ENCODE measurements around the gene PRR13. TPM values are rescaled to one million over a fixed set of nuclear protein-coding genes. Genes with fewer than 3 reads are reported as not detected.
"Not testable (repeated sequence)": the region's sequence is repeated elsewhere in the genome, so short reads cannot be mapped to it uniquely, and the experiment has no call there.

The PRR13 gene
- polyA plus RNA-seq, 1 donor from 2014 or later = 6.4 TPM

DNA sequence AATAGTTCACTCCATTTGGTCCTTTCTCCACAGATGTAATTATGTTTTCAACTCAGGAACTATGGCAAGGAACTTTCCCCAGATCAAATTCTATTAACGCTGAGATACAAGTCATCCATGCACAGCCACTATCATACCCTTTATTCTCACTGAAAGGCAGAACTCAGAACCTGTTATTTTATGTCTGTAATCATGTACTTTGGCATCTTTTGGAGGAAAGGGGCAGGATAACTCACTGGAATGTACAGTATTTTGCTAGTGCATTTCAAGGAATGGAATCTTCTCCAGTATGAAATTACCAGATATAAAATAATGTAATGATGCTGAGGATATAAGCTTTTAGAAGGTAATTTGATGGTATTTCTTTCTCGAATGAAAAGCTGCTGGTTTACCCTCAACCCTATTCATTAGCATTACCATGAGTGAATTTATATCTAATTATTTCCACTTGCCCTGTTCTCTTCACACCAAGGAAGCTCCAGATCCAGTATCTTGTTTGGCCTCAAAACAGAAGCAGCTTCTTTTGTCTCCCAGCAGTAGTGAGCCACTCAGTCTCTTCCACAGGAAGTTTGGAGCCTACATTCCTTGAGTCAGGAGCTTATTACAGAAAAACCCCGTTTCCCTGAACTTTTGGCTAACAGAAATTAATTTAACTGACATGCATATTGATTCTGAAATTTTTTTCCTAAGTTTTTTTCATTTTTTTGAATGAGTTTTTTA lies 27.9 kb upstream of the PRR13 start:
- Histone ChIP-seq H3K27me3 (ENCODE audit: insufficient read depth, low read depth, low read length) (no peaks in the 10 kb centered on the region), H3K9ac (ENCODE audit: low read length) (no peak overlapping the region), H3K79me2 (replicated peaks; ENCODE audit: insufficient read depth, low read length) (no peaks in the 10 kb centered on the region), H3K4me3 (ENCODE audit: low read length) (no peak overlapping the region), H3K27ac (ENCODE audit: low read length) (no peak overlapping the region), H3F3A (ENCODE audit: insufficient read depth, low read length, poor library complexity, severe bottlenecking) (no peaks in the 10 kb centered on the region), H3K9me3 (ENCODE audit: low read length) (no peaks in the 10 kb centered on the region), H3K4me2 (ENCODE audit: low read length) (no peak overlapping the region), H4K20me1 (ENCODE audit: insufficient read depth) (no peaks in the 10 kb centered on the region), H3K9me2 (ENCODE audit: insufficient read depth, low read length) (no peaks in the 10 kb centered on the region), H2AFZ (ENCODE audit: low read depth, low read length) (no peak overlapping the region), H3K36me3 (ENCODE audit: insufficient read depth, low read length) (peaks cover 6% of the 10 kb centered on the region)
- TF ChIP-seq TAF1 (IDR thresholded peaks at IDR 0.05; ENCODE audit: low read depth) (no peak), EP300 (conservative IDR thresholded peaks at IDR 0.05; ENCODE audit: poor library complexity, severe bottlenecking) (no peak), EZH2 (IDR thresholded peaks at IDR 0.05; ENCODE audit: borderline replicate concordance, insufficient read depth, low read length, poor library complexity, severe bottlenecking) (no peak), SMC3 (conservative IDR thresholded peaks at IDR 0.05; ENCODE audit: poor library complexity) (no peak), POLR2AphosphoS5 (IDR thresholded peaks at IDR 0.05) (no peak)
- TF ChIP-seq, protein P1, sequence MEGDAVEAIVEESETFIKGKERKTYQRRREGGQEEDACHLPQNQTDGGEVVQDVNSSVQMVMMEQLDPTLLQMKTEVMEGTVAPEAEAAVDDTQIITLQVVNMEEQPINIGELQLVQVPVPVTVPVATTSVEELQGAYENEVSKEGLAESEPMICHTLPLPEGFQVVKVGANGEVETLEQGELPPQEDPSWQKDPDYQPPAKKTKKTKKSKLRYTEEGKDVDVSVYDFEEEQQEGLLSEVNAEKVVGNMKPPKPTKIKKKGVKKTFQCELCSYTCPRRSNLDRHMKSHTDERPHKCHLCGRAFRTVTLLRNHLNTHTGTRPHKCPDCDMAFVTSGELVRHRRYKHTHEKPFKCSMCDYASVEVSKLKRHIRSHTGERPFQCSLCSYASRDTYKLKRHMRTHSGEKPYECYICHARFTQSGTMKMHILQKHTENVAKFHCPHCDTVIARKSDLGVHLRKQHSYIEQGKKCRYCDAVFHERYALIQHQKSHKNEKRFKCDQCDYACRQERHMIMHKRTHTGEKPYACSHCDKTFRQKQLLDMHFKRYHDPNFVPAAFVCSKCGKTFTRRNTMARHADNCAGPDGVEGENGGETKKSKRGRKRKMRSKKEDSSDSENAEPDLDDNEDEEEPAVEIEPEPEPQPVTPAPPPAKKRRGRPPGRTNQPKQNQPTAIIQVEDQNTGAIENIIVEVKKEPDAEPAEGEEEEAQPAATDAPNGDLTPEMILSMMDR (IDR thresholded peaks at IDR 0.05; ENCODE audit: poor library complexity, severe bottlenecking) = no peak

DNA sequence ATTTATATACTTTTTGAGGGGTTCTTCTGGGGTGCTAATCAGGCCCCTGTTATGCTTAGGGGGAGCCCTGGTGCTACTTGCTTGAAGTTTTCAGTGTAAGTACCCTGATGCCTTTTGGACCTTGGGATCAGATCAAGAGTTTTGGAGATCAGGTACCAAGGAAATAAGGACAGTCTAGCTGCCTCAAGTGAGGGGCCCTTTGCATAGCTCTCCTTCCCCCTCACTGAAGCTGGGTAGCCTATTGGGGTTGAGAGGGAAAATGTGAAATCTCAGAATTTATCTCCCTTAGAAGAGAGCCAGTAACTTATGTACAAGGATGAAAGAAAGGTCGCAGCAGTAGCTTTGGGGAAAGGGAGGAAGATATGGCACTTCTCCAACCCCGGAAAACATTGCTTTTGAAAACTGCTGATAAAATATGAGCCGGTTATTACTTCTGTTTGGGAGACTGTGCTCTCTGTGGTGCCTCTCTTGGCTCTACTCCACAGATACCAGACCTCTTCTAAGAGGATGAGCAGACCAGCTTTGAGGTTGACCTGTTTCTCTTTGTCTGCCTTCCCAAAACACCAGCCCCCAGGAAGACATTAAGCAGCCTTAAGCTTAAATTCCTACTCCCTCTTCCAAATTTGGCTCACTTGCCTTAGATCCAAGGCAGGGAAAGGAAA lies 26.6 kb upstream of the PRR13 start:
- Histone ChIP-seq H3K27ac (ENCODE audit: low read length) (no peak overlapping the region), H3K27me3 (ENCODE audit: insufficient read depth, low read depth, low read length) (no peaks in the 10 kb centered on the region), H2AFZ (ENCODE audit: low read depth, low read length) (no peak overlapping the region), H3K9ac (ENCODE audit: low read length) (no peak overlapping the region), H3K9me2 (ENCODE audit: insufficient read depth, low read length) (no peaks in the 10 kb centered on the region), H3K79me2 (replicated peaks; ENCODE audit: insufficient read depth, low read length) (no peaks in the 10 kb centered on the region), H3F3A (ENCODE audit: insufficient read depth, low read length, poor library complexity, severe bottlenecking) (no peaks in the 10 kb centered on the region), H3K9me3 (ENCODE audit: low read length) (no peaks in the 10 kb centered on the region), H3K4me3 (ENCODE audit: low read length) (no peak overlapping the region), H4K20me1 (ENCODE audit: insufficient read depth) (no peaks in the 10 kb centered on the region), H3K36me3 (ENCODE audit: insufficient read depth, low read length) (peaks cover 6% of the 10 kb centered on the region), H3K4me2 (ENCODE audit: low read length) (no peak overlapping the region)
- TF ChIP-seq TAF1 (IDR thresholded peaks at IDR 0.05; ENCODE audit: low read depth) (no peak), MXI1 (conservative IDR thresholded peaks at IDR 0.05; ENCODE audit: poor library complexity, severe bottlenecking) (no peak), EP300 (conservative IDR thresholded peaks at IDR 0.05; ENCODE audit: poor library complexity, severe bottlenecking) (no peak), SMC3 (conservative IDR thresholded peaks at IDR 0.05; ENCODE audit: poor library complexity) (no peak), RAD21 (conservative IDR thresholded peaks at IDR 0.05) (no peak), POLR2AphosphoS5 (IDR thresholded peaks at IDR 0.05) (no peak), EZH2 (IDR thresholded peaks at IDR 0.05; ENCODE audit: borderline replicate concordance, insufficient read depth, low read length, poor library complexity, severe bottlenecking) (no peak)
- TF ChIP-seq, protein P2, sequence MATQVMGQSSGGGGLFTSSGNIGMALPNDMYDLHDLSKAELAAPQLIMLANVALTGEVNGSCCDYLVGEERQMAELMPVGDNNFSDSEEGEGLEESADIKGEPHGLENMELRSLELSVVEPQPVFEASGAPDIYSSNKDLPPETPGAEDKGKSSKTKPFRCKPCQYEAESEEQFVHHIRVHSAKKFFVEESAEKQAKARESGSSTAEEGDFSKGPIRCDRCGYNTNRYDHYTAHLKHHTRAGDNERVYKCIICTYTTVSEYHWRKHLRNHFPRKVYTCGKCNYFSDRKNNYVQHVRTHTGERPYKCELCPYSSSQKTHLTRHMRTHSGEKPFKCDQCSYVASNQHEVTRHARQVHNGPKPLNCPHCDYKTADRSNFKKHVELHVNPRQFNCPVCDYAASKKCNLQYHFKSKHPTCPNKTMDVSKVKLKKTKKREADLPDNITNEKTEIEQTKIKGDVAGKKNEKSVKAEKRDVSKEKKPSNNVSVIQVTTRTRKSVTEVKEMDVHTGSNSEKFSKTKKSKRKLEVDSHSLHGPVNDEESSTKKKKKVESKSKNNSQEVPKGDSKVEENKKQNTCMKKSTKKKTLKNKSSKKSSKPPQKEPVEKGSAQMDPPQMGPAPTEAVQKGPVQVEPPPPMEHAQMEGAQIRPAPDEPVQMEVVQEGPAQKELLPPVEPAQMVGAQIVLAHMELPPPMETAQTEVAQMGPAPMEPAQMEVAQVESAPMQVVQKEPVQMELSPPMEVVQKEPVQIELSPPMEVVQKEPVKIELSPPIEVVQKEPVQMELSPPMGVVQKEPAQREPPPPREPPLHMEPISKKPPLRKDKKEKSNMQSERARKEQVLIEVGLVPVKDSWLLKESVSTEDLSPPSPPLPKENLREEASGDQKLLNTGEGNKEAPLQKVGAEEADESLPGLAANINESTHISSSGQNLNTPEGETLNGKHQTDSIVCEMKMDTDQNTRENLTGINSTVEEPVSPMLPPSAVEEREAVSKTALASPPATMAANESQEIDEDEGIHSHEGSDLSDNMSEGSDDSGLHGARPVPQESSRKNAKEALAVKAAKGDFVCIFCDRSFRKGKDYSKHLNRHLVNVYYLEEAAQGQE (IDR thresholded peaks at IDR 0.05; ENCODE audit: borderline replicate concordance) = no peak
- TF ChIP-seq, protein P1 (IDR thresholded peaks at IDR 0.05; ENCODE audit: poor library complexity, severe bottlenecking) = no peak

GRCh38 chr12:53415752-53416389 lies 25.7 kb upstream of the PRR13 start:
- not testable (repeated sequence) for H3K9me3 ChIP-seq (ENCODE audit: low read length); H3K27ac ChIP-seq (ENCODE audit: low read length); H3K4me2 ChIP-seq (ENCODE audit: low read length)

More at GRCh38 chr12:53415752-53416389, 25.7 kb upstream of the PRR13 start:
- not testable (repeated sequence) for H4K20me1 ChIP-seq (ENCODE audit: insufficient read depth); H3K9ac ChIP-seq (ENCODE audit: low read length); H2AFZ ChIP-seq (ENCODE audit: low read depth, low read length); H3K9me2 ChIP-seq (ENCODE audit: insufficient read depth, low read length); H3F3A ChIP-seq (ENCODE audit: insufficient read depth, low read length, poor library complexity, severe bottlenecking); H3K4me3 ChIP-seq (ENCODE audit: low read length); H3K27me3 ChIP-seq (ENCODE audit: insufficient read depth, low read depth, low read length); H3K79me2 ChIP-seq (replicated peaks; ENCODE audit: insufficient read depth, low read length); H3K36me3 ChIP-seq (ENCODE audit: insufficient read depth, low read length)

All from neural cell (in vitro differentiated cells).